GM12801 (cell line): ENCODE data around the gene ARSG.

ENCODE experiments used
- CTCF ChIP-seq: IDR thresholded peaks from one replicate; pipeline ENCODE4 v1.5.1; 2011; ENCODE audit warnings: control low read depth; ENCODE audit not compliant: insufficient read length; ENCODE audit errors: extremely low read depth

ARSG gene

GRCh38 chr17:68368387-68368786 lies 77.1 kb downstream of the ARSG start:
- TF ChIP-seq CTCF, result no peak

GRCh38 chr17:68375566-68375965 lies 84.3 kb downstream of the ARSG start:
- no peak for TF ChIP-seq CTCF

- TF ChIP-seq CTCF, result no peak
These were observed 86.5 kb downstream of the ARSG start for GRCh38 chr17:68377771-68378267.

- TF ChIP-seq CTCF, result no peak
These were observed 87.2 kb downstream of the ARSG start for GRCh38 chr17:68378268-68379176.

- no peak for TF ChIP-seq CTCF
These were observed 87.8 kb downstream of the ARSG start for GRCh38 chr17:68379177-68379510.

- no peak for TF ChIP-seq CTCF
These were observed 88.7 kb downstream of the ARSG start for GRCh38 chr17:68379692-68380677.
